Dermis microvascular lymphatic vessel endothelial cell (primary cell): ENCODE measurements around the gene PSME3IP1. TPM values are rescaled to one million over a fixed set of nuclear protein-coding genes. Genes with fewer than 3 reads are reported as not detected.

Experiments
- total RNA-seq: library from RNA; depleted of rRNA; stranded (reverse); fragments of >200 nt; gene quantifications from 2 replicates; pipeline ENCODE4 v1.2.1, GENCODE V29; 2014

Gene PSME3IP1
- total RNA-seq, 1 donor from 2014 or later, result 50.8 TPM

Other genes with a start within 250 kb of the PSME3IP1 start
- 12.3 and 12.8 TPM in 2 replicates for gene CETP, start 224.1 kb downstream of the PSME3IP1 start, total RNA-seq
- 16.6 and 16.7 TPM in 2 replicates for gene NLRC5, start 196.5 kb downstream of the PSME3IP1 start, total RNA-seq
- gene CPNE2, start 93.5 kb downstream of the PSME3IP1 start, total RNA-seq, result 54.4 and 61.1 TPM in 2 replicates
- gene RSPRY1, start 290 bp upstream of the PSME3IP1 start, total RNA-seq, result 43.6 and 43.8 TPM in 2 replicates
- 50.2 and 61.0 TPM in 2 replicates for gene ARL2BP, start 59.2 kb upstream of the PSME3IP1 start, total RNA-seq
- gene PLLP, start 98.6 kb upstream of the PSME3IP1 start, total RNA-seq, result 4.2 and 11.9 TPM in 2 replicates
- not detected in 2 replicates for gene CCL22, start 172.7 kb upstream of the PSME3IP1 start, total RNA-seq
- gene CX3CL1, start 186.5 kb upstream of the PSME3IP1 start, total RNA-seq, result 1.8 and 4.0 TPM in 2 replicates
- not detected in 2 replicates for gene CCL17, start 218.7 kb upstream of the PSME3IP1 start, total RNA-seq